Activated T-cell treated with anti-CD3 and anti-CD28 coated beads for 48 hours (primary cell): ENCODE measurements around the gene PCDHGA1.

Experiments
- DNase-seq: peaks from one replicate; pipeline ENCODE4 v3.0.0-alpha.2; 2020; ENCODE audit warnings: low read depth

The PCDHGA1 gene

GRCh38 chr5:141441571-141442170, 111.4 kb downstream of the PCDHGA1 start:
- no peak for DNase-seq

- DNase-seq = no peak
Measured at GRCh38 chr5:141465351-141465750, 135.0 kb downstream of the PCDHGA1 start.

DNA sequence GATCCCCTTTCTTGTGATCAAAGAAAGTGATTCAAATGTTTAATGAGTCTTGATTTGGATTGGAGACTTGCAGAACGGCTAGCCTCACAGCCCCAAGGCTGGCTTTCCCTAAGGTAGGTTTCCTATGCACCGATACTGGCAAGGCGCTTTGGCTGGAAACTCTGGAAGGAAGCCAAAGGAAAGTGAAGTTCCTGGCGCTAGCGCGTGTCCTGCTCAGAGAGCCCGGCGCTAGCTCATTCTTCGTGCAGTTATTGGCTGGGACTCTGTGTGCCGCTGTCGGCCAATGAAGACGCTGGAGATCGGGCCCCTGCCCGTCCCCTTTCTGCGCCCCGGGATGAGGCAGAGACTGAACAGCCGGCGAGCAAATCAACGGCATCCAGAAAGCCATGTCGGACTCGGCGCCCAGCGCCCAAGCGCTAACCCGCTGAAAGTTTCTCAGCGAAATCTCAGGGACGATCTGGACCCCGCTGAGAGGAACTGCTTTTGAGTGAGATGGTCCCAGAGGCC, 145.4 kb downstream of the PCDHGA1 start, which contains the start of gene PCDHGC3:
Gene PCDHGC3 (plus strand): TSS at position 342 of the 507 bp plus-strand sequence. CDS start 151 bp downstream, at position 493.
- DNase-seq = peak; percentile 61

DNA sequence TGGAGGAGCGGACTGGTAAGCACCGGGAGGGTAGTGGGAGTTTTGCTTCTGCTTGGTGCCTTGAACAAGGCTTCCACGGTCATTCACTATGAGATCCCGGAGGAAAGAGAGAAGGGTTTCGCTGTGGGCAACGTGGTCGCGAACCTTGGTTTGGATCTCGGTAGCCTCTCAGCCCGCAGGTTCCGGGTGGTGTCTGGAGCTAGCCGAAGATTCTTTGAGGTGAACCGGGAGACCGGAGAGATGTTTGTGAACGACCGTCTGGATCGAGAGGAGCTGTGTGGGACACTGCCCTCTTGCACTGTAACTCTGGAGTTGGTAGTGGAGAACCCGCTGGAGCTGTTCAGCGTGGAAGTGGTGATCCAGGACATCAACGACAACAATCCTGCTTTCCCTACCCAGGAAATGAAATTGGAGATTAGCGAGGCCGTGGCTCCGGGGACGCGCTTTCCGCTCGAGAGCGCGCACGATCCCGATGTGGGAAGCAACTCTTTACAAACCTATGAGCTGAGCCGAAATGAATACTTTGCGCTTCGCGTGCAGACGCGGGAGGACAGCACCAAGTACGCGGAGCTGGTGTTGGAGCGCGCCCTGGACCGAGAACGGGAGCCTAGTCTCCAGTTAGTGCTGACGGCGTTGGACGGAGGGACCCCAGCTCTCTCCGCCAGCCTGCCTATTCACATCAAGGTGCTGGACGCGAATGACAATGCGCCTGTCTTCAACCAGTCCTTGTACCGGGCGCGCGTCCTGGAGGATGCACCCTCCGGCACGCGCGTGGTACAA, 146.0 kb downstream of the PCDHGA1 start:
- no peak for DNase-seq

DNA sequence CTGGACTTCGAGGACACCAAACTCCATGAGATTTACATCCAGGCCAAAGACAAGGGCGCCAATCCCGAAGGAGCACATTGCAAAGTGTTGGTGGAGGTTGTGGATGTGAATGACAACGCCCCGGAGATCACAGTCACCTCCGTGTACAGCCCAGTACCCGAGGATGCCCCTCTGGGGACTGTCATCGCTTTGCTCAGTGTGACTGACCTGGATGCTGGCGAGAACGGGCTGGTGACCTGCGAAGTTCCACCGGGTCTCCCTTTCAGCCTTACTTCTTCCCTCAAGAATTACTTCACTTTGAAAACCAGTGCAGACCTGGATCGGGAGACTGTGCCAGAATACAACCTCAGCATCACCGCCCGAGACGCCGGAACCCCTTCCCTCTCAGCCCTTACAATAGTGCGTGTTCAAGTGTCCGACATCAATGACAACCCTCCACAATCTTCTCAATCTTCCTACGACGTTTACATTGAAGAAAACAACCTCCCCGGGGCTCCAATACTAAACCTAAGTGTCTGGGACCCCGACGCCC, 146.8 kb downstream of the PCDHGA1 start:
- DNase-seq = no peak

- DNase-seq = no peak
Measured at GRCh38 chr5:141477815-141478214, 147.5 kb downstream of the PCDHGA1 start.

DNA sequence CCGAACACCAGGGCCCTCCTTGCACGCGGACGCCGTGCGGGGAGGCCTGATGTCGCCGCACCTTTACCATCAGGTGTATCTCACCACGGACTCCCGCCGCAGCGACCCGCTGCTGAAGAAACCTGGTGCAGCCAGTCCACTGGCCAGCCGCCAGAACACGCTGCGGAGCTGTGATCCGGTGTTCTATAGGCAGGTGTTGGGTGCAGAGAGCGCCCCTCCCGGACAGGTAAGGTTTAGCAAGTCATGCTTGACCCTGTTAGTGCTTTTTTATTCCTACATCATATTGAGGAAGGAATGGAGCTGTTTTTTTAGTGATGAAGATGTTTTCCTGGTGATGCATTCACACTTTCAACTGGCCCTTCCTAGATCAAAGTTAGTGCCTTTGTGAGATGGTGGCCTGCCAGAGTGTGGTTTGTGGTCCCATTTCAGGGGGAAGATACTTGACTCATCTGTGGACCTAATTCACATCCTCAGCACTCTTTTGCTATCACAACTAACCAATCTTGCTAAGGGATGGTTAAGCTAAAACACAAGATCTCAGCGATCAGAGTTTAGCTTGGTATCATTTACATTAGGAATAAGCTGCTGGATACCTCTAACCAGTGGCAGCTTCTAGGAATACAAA, 148.1 kb downstream of the PCDHGA1 start:
- no peak for DNase-seq

- DNase-seq = no peak
Measured at GRCh38 chr5:141479776-141480175, 149.5 kb downstream of the PCDHGA1 start.

- no peak for DNase-seq
Measured at GRCh38 chr5:141483902-141484301, 153.6 kb downstream of the PCDHGA1 start.

DNA sequence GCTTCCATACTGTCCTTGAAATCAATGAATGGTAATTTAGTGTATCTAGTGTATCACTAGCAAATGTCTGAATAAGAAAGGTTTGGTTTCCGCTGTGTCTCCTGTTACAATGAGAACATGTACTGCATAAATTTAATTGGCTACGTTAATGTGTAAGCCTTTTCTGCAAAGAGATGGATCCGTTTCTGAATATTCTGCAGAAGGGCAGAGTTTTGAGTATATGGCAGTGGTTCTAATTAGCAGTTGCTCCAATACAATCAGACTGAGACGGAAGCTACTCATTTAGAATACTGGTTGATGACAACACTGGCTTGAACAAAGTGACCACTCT, 154.0 kb downstream of the PCDHGA1 start:
- no peak for DNase-seq

DNA sequence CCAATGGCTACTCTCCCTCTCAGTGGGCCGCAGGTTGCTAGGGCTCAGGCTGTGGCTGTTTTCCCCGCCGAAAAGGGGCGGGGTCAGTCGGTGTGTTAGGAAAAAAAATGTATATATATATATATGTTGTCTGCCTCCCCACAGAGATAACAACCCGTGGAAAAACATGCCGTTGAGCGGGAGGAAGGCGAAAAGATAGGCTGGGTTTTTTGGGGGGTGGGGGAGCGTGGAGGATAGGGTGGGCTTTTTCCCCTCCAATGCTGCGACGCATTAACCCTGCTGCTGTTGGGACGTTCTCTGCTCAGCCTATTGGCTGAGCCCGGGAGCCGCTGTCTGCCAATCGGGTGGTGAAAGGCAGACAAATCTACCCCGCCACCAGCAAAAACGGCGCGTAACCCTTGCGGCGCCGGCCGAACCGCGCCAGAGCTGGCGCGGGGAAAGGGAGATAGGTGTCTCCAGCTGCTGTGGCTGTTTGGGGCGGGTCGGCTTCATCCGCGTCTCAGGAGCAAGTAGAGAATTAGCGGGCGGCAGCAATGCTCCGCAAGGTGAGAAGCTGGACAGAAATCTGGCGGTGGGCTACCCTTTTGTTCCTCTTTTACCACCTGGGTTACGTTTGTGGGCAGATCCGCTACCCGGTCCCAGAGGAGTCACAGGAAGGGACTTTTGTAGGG, 154.5 kb downstream of the PCDHGA1 start, which contains the start of gene PCDHGC4:
Gene PCDHGC4 (plus strand): TSS at position 390 of the 671 bp plus-strand sequence. CDS start 144 bp downstream, at position 534.
- no peak for DNase-seq

- no peak for DNase-seq
Measured at GRCh38 chr5:141485321-141486055, 155.2 kb downstream of the PCDHGA1 start.

GRCh38 chr5:141486091-141486490, 155.8 kb downstream of the PCDHGA1 start:
- DNase-seq = no peak

- DNase-seq = no peak
Measured at GRCh38 chr5:141487131-141487530, 156.8 kb downstream of the PCDHGA1 start.

DNA sequence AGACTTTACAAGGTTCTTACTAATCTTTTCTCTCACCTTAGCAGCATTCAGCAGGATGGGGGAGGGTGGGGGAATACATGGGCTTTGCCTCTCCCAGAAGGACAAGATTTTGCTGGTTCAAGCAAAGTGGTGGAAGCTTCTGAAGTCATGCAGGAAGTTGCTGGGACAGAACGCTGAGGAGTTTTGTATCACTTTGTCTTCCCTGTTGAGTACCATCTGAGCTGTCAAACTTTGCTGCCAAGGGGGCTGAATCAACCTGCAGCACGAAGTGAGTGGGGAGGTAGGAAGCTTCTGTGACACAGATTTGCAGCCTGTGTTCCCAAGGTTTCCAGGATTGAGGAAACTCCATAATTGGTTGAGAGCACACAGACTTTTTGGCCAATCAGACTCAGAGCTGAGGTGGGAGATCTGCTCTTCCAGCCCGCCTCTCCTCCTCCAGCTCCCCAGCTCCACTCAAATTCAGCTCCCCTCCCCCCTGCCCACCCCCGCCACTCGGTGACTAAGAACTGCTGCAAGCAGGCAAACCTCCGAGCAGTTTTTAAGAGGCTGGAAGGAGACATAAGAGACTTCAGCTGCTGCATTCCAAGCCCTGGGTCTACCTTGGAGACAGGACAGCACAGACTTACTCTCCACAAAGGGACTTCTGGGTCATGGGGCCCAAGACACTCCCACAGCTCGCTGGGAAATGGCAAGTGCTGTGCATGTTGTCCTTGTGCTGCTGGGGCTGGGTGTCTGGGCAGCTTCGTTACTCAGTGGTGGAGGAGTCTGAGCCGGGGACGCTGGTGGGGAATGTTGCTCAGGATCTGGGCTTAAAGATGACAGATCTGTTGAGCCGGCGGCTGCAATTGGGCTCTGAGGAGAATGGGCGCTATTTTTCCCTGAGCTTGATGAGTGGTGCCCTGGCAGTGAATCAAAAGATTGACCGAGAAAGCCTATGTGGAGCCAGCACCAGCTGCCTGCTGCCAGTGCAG, 158.6 kb downstream of the PCDHGA1 start, which contains the start of gene PCDHGC5:
Gene PCDHGC5 (plus strand): TSS at position 491 of the 971 bp plus-strand sequence. CDS start 160 bp downstream, at position 651.
- no peak for DNase-seq

- DNase-seq = no peak
Measured at GRCh38 chr5:141489841-141490240, 159.5 kb downstream of the PCDHGA1 start.

GRCh38 chr5:141490271-141490670, 160.0 kb downstream of the PCDHGA1 start:
- DNase-seq = no peak

DNA sequence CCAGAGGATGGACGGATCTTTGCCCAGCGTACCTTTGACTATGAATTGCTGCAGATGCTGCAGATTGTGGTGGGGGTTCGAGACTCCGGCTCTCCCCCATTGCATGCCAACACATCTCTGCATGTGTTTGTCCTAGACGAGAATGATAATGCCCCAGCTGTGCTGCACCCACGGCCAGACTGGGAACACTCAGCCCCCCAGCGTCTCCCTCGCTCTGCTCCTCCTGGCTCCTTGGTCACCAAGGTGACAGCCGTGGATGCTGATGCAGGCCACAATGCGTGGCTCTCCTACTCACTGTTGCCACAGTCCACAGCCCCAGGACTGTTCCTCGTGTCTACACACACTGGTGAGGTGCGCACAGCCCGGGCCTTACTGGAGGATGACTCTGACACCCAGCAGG, 160.5 kb downstream of the PCDHGA1 start:
- DNase-seq = no peak

DNA sequence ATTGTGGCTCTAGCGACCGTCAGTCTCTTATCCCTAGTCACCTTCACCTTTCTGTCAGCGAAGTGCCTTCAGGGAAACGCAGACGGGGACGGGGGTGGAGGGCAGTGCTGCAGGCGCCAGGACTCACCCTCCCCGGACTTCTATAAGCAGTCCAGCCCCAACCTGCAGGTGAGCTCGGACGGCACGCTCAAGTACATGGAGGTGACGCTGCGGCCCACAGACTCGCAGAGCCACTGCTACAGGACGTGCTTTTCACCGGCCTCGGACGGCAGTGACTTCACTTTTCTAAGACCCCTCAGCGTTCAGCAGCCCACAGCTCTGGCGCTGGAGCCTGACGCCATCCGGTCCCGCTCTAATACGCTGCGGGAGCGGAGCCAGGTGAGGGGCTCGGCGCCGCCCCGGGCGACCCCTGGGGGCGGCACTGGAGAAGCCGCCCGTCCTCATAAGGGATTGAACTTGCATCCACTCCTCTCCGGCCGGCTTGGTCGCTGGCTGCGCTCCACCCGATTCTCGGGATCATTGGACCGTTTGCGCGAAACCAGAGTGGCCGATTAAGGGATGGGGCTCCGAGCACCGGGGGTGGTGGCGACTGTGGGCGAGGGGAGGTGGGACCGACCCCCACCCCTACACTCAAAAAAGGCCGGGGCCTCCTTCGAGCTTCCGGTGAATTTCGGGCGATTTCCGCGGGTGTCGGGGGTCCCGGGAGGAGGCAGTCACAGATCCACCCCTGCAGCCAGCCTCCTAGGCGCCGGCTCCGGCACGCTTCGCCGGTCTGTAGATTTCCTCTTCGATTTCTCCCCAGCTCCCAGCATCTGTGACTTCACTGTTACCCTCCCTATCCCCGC, 161.2 kb downstream of the PCDHGA1 start:
- DNase-seq = no peak
